Activated CD8-positive, alpha-beta memory T cell treated with anti-CD3 and anti-CD28 coated beads, Interleukin-2, amount 10 ng/mL, durations not matched to agents 7 days and 5 days (primary cell): ENCODE results near the gene IRF2. TPM values are rescaled to one million over a fixed set of nuclear protein-coding genes. Genes with fewer than 3 reads are reported as not detected.
A peak's percentile ranks its signal among the peaks of the same experiment; 100 is the strongest.

Source experiments
- ATAC-seq: fragments of 150-1000 bp; cut with Tn5 transposase; one replicate; pipeline ENCODE4 v1.10.0; 2021; ENCODE audit warnings: moderate library complexity
- CTCF ChIA-PET: fragments of 350-600 bp; sonication (Branson Sonifier 250); formaldehyde crosslinking; loops from one replicate; lab custom pipeline; 2021; ENCODE audit warnings: antibody characterized with exemption; lab: Charles Lee
- DNase-seq: peaks from one replicate; pipeline ENCODE4 v3.0.0-alpha.2; 2020
- H3K27ac Mint-ChIP-seq: one replicate; pipeline ENCODE4 v1.8.0; 2021; ENCODE audit warnings: mild to moderate bottlenecking, mixed read lengths
- H3K27me3 Mint-ChIP-seq: one replicate; pipeline ENCODE4 v1.8.0; 2021; ENCODE audit warnings: mixed read lengths
- H3K36me3 Mint-ChIP-seq: one replicate; pipeline ENCODE4 v1.8.0; 2021; ENCODE audit warnings: mild to moderate bottlenecking, mixed read lengths
- H3K4me1 Mint-ChIP-seq: one replicate; pipeline ENCODE4 v1.8.0; 2021; ENCODE audit warnings: mixed read lengths
- H3K4me3 Mint-ChIP-seq: one replicate; pipeline ENCODE4 v1.8.0; 2021; ENCODE audit warnings: mild to moderate bottlenecking, moderate library complexity, mixed read lengths
- H3K9me3 Mint-ChIP-seq: one replicate; pipeline ENCODE4 v1.8.0; 2022; ENCODE audit warnings: low read depth, mixed read lengths
- total RNA-seq, 2 experiments: library from RNA; stranded (reverse); gene quantifications; one replicate each; pipeline ENCODE4 v1.2.3, GENCODE V29; 2021

Gene IRF2
- total RNA-seq, 2 experiments from 2014 or later, result 81.6 to 112 TPM

- no peaks in the 10 kb centered on the region for H3K27me3 Mint-ChIP-seq
- DNase-seq (no peak), ATAC-seq (no peak)
- no peak overlapping the region for H3K4me3 Mint-ChIP-seq
- H3K36me3 Mint-ChIP-seq, result peaks cover 18% of the 10 kb centered on the region
- H3K9me3 Mint-ChIP-seq, result peaks cover 3% of the 10 kb centered on the region
- CTCF ChIA-PET, result no interaction called here
- no peak overlapping the region for H3K27ac Mint-ChIP-seq
- H3K4me1 Mint-ChIP-seq, result peaks cover 3% of the 10 kb centered on the region
Measured at GRCh38 chr4:184489771-184490170, 15.4 kb upstream of the IRF2 start.

DNA sequence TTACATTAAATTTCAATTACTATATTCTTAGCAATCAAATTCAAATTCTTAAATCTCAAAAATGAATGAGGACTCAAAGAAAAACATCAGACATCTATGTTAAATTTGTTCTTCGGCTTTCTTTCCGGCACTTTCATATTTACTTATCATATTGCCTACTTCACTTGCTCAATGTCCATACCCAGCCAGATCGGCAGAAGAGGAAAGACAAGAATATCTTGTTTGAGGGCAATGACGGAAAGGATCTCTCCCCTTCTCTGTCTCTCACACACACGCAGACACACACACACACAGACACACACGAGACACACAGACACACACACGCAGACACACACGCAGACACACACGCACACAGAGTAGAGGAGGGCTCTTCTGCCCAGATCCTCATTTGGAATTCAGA is 13.2 kb upstream of the IRF2 start:
- Mint-ChIP-seq H3K36me3 (peaks cover 23% of the 10 kb centered on the region), H3K4me3 (no peak overlapping the region)
- no peak for ATAC-seq

GRCh38 chr4:184485279-184485678 is 10.9 kb upstream of the IRF2 start:
- Mint-ChIP-seq H3K4me3 (no peak overlapping the region), H3K9me3 (peaks cover 6% of the 10 kb centered on the region), H3K27me3 (no peaks in the 10 kb centered on the region), H3K27ac (no peak overlapping the region), H3K36me3 (peaks cover 27% of the 10 kb centered on the region), H3K4me1 (peaks cover 26% of the 10 kb centered on the region)
- DNase-seq (no peak), ATAC-seq (no peak)
- CTCF ChIA-PET, result no interaction called here

More for the DNA sequence above, 13.2 kb upstream of the IRF2 start:
- no peak for DNase-seq
- Mint-ChIP-seq H3K4me1 (peaks cover 20% of the 10 kb centered on the region), H3K27ac (no peak overlapping the region), H3K9me3 (peaks cover 6% of the 10 kb centered on the region), H3K27me3 (no peaks in the 10 kb centered on the region)
- CTCF ChIA-PET, result interaction anchor here (0.9 to 1.1 kb wide), 2 partner anchors 11 to 52 kb away, joined by 3 read pairs; no protein-coding TSS in a partner anchor

DNA sequence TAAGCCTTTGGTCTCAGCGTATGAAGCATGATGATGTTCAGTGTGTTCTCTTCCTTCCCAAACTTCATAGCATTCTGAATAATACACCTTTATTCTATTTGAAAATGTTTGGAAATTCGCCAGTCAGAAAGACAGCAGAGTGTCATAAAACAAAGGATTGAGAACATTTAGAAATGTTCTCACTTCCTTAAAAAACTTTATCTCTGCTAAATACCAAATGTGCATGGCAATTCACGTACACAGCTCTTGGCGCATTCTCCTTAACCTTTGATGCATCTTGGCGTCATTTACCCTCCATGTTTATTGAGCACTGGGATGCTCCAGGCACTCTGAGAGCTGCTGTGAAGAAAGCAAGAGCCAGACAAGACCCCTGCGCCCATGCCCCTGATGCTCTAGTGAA is 7.2 kb upstream of the IRF2 start:
- CTCF ChIA-PET, result no interaction called here
- H3K27me3 Mint-ChIP-seq, result no peaks in the 10 kb centered on the region
- DNase-seq (no peak), ATAC-seq (no peak)
- H3K27ac Mint-ChIP-seq, result no peak overlapping the region
- peaks cover 47% of the 10 kb centered on the region for H3K36me3 Mint-ChIP-seq
- peaks cover 8% of the 10 kb centered on the region for H3K9me3 Mint-ChIP-seq
- peaks cover 54% of the 10 kb centered on the region for H3K4me1 Mint-ChIP-seq
- no peak overlapping the region for H3K4me3 Mint-ChIP-seq

DNA sequence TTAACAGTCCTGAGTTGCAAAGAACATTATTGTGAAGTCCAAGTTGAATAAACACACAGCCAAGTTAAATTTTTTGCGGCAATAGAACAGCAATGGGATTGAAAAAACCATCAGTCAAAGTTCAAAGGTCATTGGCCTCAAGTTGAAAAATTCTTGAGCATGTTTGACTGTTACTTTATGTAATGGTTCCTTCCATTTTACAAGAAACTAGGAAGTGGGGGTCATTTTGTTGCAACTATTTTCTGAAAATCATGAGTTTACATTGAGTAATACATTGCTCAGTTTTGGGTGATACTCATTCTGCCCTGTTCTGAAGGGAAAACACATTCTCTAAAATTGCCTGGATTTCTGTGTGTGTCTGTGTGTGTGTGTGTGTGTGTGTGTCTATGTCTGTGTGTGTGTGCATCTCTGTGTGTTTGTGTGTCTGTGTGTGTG is 5.2 kb upstream of the IRF2 start:
- no peak overlapping the region for H3K27ac Mint-ChIP-seq
- no peaks in the 10 kb centered on the region for H3K27me3 Mint-ChIP-seq
- no peak for DNase-seq
- peaks cover 54% of the 10 kb centered on the region for H3K36me3 Mint-ChIP-seq
- H3K4me3 Mint-ChIP-seq, result no peak overlapping the region
- peaks cover 8% of the 10 kb centered on the region for H3K9me3 Mint-ChIP-seq
- ATAC-seq, result no peak
- peaks cover 60% of the 10 kb centered on the region for H3K4me1 Mint-ChIP-seq
- CTCF ChIA-PET, result interaction anchor here (0.9 to 1.1 kb wide), 2 partner anchors 10 to 23 kb away, joined by 3 read pairs; no protein-coding TSS in a partner anchor

GRCh38 chr4:184477201-184477999 is 3.0 kb upstream of the IRF2 start:
- CTCF ChIA-PET, result interaction anchor here (1.0 to 3.1 kb wide), 5 partner anchors 11 to 213 kb away, joined by 3 to 21 read pairs (median 4); no protein-coding TSS in a partner anchor
- no peak for DNase-seq

GRCh38 chr4:184476695-184477094 is 2.3 kb upstream of the IRF2 start:
- peaks cover 48% of the 10 kb centered on the region for H3K4me1 Mint-ChIP-seq
- ATAC-seq (no peak), DNase-seq (peak; percentile 73)
- H3K27ac Mint-ChIP-seq, result peak overlapping the region; percentile 99
- H3K27me3 Mint-ChIP-seq, result no peaks in the 10 kb centered on the region
- peaks cover 2% of the 10 kb centered on the region for H3K9me3 Mint-ChIP-seq
- peak overlapping the region; percentile 98 for H3K4me3 Mint-ChIP-seq
- CTCF ChIA-PET, result interaction anchor here (1.0 to 3.1 kb wide), 7 partner anchors 11 to 212 kb away, joined by 3 to 21 read pairs (median 4); no protein-coding TSS in a partner anchor
- peaks cover 50% of the 10 kb centered on the region for H3K36me3 Mint-ChIP-seq

More at GRCh38 chr4:184477201-184477999, 3.0 kb upstream of the IRF2 start:
- Mint-ChIP-seq H3K9me3 (peaks cover 2% of the 10 kb centered on the region), H3K4me3 (peak overlapping the region; percentile 98), H3K27me3 (no peaks in the 10 kb centered on the region), H3K36me3 (peaks cover 45% of the 10 kb centered on the region), H3K27ac (peak overlapping the region; percentile 99), H3K4me1 (peaks cover 45% of the 10 kb centered on the region)
- no peak for ATAC-seq

- peaks cover 55% of the 10 kb centered on the region for H3K4me1 Mint-ChIP-seq
- H3K9me3 Mint-ChIP-seq, result peaks cover 2% of the 10 kb centered on the region
- peak overlapping the region; percentile 98 for H3K4me3 Mint-ChIP-seq
- no peaks in the 10 kb centered on the region for H3K27me3 Mint-ChIP-seq
- H3K27ac Mint-ChIP-seq, result peak overlapping the region; percentile 99
- ATAC-seq, result no peak
- CTCF ChIA-PET, result interaction anchor here (0.7 to 3.1 kb wide), 10 partner anchors 28 to 211 kb away, joined by 3 to 21 read pairs (median 5); no protein-coding TSS in a partner anchor
- DNase-seq, result no peak
- peaks cover 48% of the 10 kb centered on the region for H3K36me3 Mint-ChIP-seq
Measured at GRCh38 chr4:184475498-184475897, 1.1 kb upstream of the IRF2 start.

- H3K27ac Mint-ChIP-seq, result peak overlapping the region; percentile 99
- H3K4me1 Mint-ChIP-seq, result peaks cover 57% of the 10 kb centered on the region
- peak; percentile 73 for DNase-seq
- H3K9me3 Mint-ChIP-seq, result peaks cover 2% of the 10 kb centered on the region
- H3K4me3 Mint-ChIP-seq, result peak overlapping the region; percentile 98
- CTCF ChIA-PET, result interaction anchor here (0.9 to 3.1 kb wide), 7 partner anchors 16 to 211 kb away, joined by 3 to 21 read pairs (median 5); no protein-coding TSS in a partner anchor
- peaks cover 48% of the 10 kb centered on the region for H3K36me3 Mint-ChIP-seq
- no peaks in the 10 kb centered on the region for H3K27me3 Mint-ChIP-seq
- peak; percentile 12 for ATAC-seq
Measured at GRCh38 chr4:184475096-184475461, 729 bp upstream of the IRF2 start.

GRCh38 chr4:184473499-184474262 is 669 bp downstream of the IRF2 start:
- Mint-ChIP-seq H3K9me3 (no peaks in the 10 kb centered on the region), H3K27ac (peak overlapping the region; percentile 99), H3K4me3 (peak overlapping the region; percentile 98), H3K27me3 (no peaks in the 10 kb centered on the region), H3K4me1 (peaks cover 54% of the 10 kb centered on the region), H3K36me3 (peaks cover 48% of the 10 kb centered on the region)
- ATAC-seq, result peak; percentile 42
- peak; percentile 71 for DNase-seq
- CTCF ChIA-PET, result interaction anchor here (1.1 to 3.1 kb wide), 6 partner anchors 14 to 210 kb away, joined by 3 to 21 read pairs (median 8); no protein-coding TSS in a partner anchor

GRCh38 chr4:184472614-184473498 is 1.5 kb downstream of the IRF2 start:
- Mint-ChIP-seq H3K27me3 (no peaks in the 10 kb centered on the region), H3K4me3 (peak overlapping the region; percentile 90), H3K9me3 (no peaks in the 10 kb centered on the region), H3K27ac (peak overlapping the region; percentile 91), H3K4me1 (peaks cover 54% of the 10 kb centered on the region), H3K36me3 (peaks cover 47% of the 10 kb centered on the region)
- peak; percentile 37 for ATAC-seq
- DNase-seq, result peak; percentile 76
- CTCF ChIA-PET, result interaction anchor here (1.0 to 2.8 kb wide), 5 partner anchors 41 to 209 kb away, joined by 3 to 10 read pairs (median 4); no protein-coding TSS in a partner anchor

GRCh38 chr4:184471881-184472613 is 2.3 kb downstream of the IRF2 start:
- peak overlapping the region; percentile 91 for H3K27ac Mint-ChIP-seq
- peaks cover 56% of the 10 kb centered on the region for H3K4me1 Mint-ChIP-seq
- H3K27me3 Mint-ChIP-seq, result no peaks in the 10 kb centered on the region
- DNase-seq, result peak; percentile 50
- CTCF ChIA-PET, result interaction anchor here (1.0 kb wide), 3 partner anchors 42 to 55 kb away, joined by 3 to 4 read pairs (median 3); no protein-coding TSS in a partner anchor
- no peak for ATAC-seq
- H3K4me3 Mint-ChIP-seq, result peak overlapping the region; percentile 90
- peaks cover 49% of the 10 kb centered on the region for H3K36me3 Mint-ChIP-seq
- no peaks in the 10 kb centered on the region for H3K9me3 Mint-ChIP-seq
